LHCN-M2 (cell line): ENCODE data around the gene CPSF7. TPM values are rescaled to one million over a fixed set of nuclear protein-coding genes. Genes with fewer than 3 reads are reported as not detected.
A peak's percentile ranks its signal among the peaks of the same experiment; 100 is the strongest.
"Not testable (repeated sequence)": the region's sequence is repeated elsewhere in the genome, so short reads cannot be mapped to it uniquely, and the experiment has no call there.

Source experiments
- DNase-seq: peaks from one replicate; pipeline ENCODE4 v3.0.0-alpha.2; 2012; ENCODE audit warnings: low read depth
- total RNA-seq: library from RNA; depleted of rRNA; stranded (reverse); fragments of >200 nt; gene quantifications from 2 replicates; pipeline ENCODE4 v1.2.3, GENCODE V29; 2014

The CPSF7 gene
- total RNA-seq, 1 experiment from 2014 or later, result 45.2 TPM

DNA sequence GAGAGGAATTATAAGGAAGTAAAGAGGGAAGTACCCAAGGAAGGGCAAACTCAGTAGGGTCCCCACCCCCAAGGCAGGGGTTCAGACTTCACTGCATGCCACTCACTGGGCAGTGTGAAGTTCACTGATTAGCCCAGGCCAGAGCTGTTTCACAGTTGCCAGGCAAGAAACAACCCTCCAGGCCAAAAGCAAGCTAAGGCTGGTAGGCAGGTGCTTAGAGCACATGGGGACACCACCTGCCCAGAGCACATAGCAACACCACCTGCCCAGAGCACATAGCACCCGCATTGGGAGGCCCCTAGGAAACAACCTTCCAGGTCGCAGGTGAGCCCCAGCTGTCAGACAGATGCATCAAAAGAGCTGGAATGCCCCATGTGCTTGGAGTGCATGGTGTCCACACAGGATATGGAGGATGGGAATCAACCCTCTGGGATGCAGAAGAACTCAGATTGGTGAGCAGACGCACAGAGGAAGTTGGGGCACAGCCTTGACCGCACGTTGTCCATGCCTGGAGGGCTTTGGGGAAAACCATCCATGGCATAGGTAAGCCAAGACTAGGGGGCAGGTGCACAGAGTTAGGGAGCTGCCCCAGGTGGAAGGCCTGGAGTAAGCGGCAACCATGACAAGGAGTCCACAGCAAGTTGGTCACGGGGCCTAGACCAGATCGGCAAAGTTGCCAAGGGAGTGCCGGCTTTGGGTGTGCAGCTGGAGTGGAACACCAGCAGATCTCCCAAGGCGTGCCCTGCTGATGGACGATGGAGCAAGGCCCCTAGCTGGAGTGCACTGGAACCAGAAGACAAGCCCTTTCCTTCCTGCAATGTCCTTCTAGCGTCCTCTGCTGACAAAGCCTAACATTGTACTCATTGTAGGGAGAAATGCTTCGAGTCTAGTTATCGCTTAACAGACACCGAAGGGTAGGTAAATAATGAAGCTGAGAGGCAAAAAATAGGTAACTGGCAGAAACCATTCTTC is 45.2 kb downstream of the CPSF7 start:
- peak; percentile 76 for DNase-seq

DNA sequence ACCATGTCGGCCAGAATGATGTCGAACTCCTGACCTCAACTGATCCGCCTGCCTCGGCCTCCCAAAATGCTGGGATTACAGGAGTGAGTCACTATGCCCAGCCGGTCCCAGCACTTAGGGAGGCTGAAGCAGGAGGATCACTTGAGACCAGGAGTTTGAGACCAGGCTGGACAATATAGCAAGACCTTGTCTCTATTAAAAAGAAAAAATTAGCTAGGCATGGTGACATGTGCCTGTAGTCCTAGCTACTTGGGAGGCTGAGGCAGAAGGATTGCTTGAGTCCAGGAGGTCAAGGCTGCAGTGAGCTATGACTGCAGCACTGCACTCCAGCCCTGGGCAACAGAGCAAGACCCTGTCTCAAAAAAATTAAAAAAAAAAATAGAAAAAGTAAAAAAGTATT is 45.9 kb downstream of the CPSF7 start:
- not testable (repeated sequence) for DNase-seq

DNA sequence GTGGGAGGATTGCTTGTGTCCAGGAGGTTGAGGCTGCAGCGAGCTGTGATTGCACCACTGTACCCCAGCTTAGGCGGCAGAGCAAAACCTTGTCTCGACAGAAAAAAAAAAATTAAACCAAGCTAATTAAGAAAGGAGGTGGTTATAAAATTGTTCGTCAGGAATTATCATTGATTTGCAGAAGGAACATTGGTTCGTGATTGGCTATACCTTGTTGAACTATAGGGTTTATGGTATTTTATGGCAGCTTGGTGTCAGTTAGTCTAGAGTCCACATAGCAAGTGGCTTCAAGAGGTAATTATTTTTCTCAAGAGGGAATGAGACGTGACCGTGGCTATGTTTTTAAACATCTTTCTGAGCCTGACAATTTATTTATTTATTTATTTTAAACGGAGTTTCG is 48.9 kb downstream of the CPSF7 start:
- no peak for DNase-seq

DNA sequence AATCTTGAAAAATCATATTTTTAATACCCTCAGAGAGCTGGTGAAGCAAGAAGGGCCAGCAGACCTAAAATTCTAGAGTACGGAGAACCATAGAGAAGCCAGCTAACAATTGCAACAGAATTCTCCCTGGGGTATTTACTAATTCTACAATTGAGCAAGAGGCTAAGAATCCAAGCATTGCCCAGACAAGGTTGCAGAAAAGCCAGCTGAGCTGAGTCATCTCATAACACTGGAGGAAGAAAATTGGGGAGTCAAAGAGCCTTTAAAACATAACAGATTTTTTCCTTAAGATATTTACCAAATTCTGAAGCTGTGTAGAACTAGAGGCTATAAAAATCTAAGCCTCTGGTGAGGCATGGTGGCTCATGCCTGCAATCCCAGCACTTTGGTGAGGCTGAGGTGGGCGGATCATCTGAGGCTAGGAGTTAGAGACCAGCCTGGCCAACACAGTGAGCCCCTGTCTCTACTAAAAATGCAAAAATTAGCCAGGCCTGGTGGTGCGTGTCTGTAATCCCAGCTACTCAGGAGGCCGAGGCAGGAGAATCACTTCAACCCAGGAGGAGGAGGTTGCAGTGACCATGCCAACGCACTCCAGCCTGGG is 51.0 kb downstream of the CPSF7 start:
- peak; percentile 99 for DNase-seq

DNA sequence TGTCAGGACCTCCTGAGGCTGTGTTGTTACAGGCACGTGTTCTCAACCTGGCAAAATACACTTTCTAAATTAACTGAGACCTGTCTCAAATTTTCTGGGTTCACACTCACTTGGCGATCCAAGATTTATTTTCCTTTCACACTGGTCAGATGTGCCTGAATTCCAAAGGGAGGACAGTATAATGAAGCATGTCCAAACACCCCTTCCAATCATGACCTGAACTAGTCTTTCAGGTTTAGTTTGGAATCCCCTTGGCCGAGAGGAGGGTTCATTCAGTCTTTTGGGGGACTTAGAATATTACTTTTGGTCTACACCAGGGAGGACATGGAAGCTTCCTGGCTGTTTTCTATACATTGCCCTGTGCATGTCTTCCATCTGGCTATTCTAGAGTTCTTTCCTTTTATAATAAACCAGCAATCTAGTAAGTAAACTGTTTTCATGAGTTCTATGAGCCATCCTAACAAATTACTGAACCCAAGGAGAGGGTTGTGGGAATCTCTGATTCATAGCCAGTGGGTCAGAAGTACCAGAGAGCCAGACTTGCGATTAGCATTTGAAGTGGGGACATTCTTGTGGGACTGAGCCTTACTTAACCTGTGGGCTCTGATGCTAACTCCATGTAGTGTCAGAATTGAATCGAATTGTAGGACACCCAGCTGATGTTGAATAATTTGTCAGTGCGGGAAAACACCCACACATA is 52.2 kb downstream of the CPSF7 start:
- peak; percentile 56 for DNase-seq

DNA sequence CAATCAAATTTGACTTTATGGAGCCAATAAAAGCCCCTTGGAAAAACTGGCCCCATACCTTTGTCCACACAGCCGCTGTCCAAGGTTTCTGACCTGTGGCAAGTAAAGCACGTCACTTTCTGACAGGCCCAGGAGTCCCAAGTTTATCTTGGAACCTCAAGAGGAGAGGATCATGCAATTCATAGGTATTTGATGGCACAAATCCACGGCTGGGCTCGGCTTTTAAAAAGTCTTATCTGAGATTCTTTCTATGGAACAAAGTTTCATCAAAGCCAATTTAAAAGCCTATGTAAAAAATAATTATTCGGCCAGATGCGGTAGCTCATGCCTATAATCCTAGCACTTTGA is 54.0 kb downstream of the CPSF7 start:
- DNase-seq, result no peak

DNA sequence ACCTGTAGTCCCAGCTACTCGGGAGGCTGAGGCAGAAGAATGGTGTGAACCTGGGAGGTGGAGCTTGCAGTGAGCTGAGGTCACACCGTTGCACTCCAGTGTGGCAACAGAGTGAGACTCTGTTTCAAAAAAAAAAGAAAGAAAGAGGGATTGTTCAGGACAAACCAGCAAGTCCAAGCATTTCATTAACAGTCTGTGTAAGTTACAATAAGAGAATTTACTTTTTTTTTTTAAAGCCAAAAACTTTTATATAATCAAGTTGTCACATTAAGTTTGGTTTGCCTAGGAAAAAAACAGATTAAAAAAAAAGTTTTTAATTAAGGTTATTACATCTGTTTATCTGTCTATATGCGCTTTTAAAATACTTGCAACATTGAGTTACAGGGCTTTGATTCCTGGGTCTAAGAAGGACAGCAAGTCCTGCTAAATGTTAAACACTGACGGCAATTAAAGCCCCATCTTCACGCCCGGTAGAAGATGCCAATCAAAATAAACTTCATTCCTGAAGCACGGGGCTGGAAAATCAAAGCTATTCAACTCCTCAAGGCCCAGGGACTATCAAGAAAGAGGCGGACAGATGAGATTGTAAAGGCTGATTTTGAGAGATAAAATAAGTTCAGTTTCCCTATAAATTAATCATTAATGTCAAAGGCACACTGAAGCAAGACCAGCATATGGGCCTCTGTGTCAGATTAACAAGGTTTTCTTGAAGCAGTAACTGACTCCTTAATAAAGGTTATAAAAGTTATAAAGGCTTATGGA is 56.9 kb downstream of the CPSF7 start:
- DNase-seq, result no peak

DNA sequence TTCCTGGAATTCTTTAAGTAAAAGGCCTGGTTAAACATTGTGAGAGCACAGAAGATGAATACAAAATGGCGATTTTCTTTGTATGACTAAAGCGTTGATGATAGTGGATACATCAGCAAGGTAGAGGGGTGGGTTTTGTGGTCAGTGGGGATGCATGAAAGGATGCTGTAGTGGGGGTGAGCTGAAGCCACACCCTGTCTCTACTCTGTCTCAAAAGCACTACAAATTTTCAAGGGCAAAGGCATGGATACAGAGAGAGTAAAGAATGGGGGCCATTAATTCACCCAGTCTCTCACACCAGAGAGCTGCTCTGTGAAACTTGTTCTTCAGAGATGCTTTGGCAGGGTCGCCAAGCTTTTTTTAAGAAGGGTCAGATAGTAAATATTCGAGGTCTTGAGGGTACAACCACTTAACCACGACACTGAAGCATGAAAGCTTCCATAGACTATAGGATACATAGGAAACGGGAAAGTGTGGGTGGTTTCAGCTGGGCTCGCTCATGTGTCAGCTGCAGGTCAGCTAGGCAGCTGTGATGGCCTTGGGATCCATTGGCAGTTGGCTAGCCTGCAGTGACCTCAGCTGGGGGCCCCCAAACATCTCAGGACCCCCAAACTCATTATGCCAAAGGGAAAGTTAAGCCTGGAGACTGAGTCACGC is 59.3 kb downstream of the CPSF7 start:
- DNase-seq, result peak; percentile 66

DNA sequence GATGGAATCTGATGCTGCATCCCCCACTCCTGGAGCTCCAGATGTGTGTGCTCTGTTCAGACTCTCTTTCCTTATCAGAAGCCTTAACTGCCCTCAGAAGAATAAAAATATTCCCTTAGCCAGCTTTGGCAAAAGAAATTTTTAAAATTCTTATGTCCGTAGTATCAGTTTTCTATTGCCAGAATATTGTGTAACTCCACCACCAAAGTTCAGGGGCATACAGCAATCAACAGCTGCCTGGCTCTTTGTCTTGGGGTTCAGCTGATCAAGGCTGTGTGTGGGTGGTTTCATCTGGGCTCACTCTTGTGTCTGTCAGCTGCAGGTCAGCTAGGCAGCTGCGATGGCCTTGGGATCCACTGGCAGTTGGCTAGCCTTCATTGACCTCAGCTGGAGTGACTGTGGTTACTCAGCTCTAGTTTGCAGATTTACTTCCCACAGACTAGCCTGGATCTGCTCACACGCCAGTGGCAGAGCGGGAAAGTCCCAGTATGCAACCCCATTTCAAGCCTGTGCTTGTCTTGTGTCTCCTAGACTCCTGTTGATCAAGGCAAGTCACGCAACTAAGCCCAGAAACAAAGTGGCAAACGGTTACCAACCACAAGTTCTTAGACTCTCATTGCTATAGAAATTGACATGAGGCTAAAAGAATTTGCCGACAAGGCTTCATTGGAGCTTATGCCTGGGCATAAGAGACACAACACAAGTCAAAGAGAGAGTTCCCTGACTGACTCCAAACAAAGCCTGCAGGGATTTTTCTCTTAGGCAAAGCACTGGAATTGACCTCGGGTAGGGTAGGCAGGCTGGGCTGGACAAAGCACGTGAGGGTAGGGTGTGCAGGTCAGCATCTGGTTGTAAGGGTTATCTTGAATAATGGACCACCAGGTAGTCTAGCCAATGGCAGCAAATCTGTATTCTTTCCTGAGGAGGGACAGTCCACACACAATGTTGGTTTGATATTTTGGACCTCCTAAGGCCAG is 60.1 kb downstream of the CPSF7 start:
- peak; percentile 100 for DNase-seq

DNA sequence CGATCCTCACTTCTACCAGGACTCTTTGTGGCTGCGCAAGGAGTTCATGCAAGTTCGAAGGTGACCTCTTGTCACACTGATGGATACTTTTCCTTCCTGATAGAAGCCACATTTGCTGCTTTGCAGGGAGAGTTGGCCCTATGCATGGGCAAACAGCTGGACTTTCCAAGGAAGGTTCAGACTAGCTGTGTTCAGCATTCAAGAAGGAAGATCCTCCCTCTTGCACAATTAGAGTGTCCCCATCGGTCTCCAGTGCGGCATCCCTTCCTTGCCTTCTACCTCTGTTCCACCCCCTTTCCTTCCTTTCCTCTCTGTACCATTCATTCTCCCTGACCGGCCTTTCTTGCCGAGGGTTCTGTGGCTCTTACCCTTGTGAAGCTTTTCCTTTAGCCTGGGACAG is 61.1 kb downstream of the CPSF7 start:
- DNase-seq, result no peak

DNA sequence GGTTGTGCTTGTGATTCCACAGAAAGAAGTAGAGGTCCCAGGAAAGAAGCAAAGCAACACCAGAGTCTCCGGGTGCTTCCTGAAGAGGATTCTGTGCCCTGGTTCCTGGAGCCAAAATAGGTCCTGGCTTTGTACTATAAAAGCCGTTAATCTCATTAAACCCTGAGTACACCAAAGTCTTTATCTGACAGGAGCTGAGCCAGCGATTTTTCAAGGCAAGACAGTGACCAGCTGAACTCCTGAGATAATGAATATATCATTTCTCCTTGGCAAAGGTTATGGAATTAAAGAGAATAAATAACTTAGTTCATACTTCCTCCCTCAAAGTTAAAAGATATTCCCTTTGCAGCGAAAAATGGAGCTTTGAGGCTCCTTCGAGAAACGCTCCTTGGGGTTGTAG is 62.4 kb downstream of the CPSF7 start:
- no peak for DNase-seq

DNA sequence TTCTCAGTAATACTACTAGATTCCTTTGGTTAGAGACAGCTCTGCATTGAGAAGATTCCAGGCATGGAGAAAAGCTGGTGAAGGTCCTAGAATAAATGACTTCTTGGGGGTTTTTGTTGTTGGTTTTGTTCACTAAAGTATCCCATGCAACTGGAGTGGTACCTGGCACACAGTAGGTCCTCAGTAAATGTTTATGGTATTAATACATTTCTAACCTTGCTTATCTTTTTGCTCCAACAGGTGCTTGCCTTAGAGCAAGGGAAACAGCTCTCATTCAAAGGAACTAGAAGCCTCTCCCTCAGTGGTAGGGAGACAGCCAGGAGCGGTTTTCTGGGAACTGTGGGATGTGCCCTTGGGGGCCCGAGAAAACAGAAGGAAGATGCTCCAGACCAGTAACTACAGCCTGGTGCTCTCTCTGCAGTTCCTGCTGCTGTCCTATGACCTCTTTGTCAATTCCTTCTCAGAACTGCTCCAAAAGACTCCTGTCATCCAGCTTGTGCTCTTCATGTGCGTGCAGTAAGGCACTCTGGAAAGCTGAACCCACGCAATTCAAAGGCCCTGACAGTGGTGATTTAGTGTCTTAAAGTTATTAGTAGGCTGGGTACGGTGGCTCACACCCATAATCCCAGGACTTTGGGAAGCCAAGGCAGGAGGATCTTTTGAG is 65.6 kb downstream of the CPSF7 start:
- no peak for DNase-seq

DNA sequence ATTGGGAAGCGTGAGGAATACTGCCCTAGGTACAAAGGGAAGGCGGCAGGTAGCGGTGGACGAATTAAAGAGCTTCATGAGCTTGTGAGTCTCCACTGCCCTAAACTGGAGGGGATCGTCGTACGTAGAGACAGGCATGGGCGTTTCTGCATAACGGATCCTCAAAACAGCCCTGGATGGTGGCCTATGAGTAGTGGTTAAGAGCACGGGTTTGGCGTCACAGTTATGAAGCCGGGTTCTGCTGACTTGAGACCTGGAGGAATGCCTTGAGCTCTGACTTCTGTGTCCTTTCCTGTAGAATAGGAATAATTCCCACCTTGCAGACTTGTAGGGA is 67.3 kb downstream of the CPSF7 start:
- DNase-seq, result peak; percentile 46

DNA sequence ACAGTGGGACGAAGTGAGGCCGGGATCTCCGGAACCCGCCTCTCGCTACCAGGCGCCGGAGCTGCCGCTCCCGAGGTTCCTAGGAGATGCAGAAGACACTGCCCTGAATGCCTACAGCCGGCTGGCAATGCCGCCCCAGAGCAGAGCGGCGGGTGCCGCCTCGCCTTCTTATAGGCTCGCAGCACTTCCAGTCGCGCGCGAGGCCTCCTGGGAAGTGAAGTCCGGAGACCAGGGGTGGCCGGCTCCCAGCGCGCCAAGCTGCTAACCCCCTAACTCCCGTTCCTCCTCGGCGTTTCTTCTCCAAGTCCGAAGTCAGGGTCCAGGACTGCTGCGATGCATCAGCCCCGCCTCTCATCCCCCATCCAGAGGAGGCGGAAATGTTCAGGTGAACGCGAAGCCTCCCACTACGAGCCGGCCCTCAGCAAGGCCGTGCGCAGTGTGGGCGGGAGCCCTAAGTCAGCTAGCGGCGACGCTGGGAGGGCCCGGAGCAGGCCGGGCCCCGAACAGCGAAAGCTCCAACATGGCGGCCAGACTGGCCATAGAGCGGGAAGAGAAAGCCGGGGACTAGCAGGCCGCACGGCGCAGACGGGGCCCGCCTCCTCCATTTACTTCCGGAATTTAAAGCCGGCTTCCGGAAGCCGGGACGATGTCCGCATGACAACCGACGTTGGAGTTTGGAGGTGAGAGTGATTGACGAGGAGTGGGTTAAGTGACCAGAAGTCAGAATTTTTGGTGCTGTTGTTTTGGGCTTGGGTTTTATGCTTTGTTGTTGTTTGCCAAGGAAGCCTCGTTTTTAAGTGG is 67.8 kb downstream of the CPSF7 start, which contains the start of the genes CYB561A3 and TMEM138:
Gene CYB561A3 (minus strand): TSS at position 142 of the 801 bp plus-strand sequence. CDS start 5,169 bp downstream, outside the sequence.
Gene TMEM138 (plus strand): TSS at position 634 of the 801 bp plus-strand sequence. CDS start 2,017 bp downstream, outside the sequence.
- DNase-seq, result peak; percentile 94

DNA sequence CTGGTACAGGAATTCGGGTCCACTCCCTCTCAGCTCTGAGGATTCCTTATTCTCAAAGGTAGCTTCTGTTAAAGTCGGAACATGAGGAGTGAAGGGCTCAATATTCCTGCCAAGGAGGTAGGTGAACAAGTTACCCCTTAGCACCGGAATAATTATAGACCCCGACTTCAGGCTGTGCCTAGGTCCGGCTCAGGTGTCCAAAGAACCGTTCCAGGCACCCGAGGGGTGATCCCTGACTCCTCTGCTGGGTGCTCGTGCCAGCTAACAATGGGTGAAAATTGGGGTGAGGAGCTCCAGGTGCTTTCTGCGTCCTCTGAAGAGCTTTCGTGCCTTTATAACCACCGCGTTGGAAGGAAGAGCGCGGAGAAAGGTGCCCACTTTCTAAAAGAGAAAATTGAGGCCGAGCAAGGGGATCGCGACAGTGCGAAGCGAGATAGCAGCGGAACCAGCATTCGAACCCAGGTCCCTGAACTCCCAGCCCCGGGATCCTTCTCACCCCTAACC is 68.5 kb downstream of the CPSF7 start:
- no peak for DNase-seq

DNA sequence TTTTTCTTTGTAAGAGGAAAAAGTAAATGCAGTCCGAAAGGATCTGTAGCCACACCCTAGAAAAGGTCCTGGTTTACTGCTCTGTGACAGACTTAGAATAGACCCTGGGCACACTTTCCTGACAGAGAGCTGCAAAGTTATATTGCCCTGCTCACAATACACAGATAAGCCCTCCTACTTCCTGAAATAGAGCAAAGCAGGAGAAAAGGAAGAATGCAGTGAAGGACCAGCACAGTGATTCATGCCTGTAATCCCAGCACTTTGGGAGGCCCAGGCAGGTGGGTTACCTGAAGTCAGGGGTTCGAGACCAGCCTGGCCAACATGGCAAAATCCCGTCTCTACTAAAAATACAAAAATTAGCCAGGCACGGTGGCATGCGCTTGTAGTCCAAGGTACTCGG is 70.3 kb downstream of the CPSF7 start:
- no peak for DNase-seq

DNA sequence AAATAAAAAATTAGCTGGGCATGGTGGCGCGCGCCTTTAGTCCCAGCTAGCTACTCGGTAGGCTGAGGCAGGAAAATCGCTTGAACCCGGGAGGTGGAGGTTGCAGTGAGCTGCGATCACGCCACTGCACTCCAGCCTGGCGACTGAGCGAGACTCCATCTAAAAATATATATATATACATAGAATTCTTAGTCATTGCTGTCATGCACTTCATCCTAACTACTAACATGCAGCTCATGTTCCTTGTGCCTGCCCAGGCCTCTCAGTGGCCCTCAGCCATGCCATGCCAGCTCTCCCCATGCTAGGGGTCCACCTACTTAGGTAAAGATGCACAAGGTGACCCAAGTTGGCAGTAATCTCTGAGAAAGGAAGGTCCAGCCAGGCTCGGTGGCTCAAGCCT is 71.2 kb downstream of the CPSF7 start:
- no peak for DNase-seq

DNA sequence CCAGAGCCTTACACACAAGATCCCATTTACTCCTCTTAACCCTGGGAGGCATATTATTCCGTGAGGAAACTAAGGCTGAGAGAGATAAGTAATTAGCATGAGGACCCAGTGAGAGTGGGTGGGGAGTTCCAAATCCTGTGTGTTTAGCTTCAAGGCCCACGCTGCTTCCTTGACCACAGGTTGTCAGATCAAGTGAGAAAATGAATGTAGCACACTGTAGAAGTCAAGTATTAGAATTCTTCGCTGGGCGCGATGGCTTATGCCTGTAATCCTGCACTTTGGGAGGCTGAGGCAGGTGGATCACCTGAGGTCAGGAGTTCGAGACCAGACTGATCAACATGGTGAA is 71.9 kb downstream of the CPSF7 start:
- no peak for DNase-seq
